Parietal lobe (tissue), 1 donor: ENCODE data around the gene SRRD. TPM values are rescaled to one million over a fixed set of nuclear protein-coding genes. Genes with fewer than 3 reads are reported as not detected.

ENCODE experiments used
- total RNA-seq: library from RNA; depleted of rRNA; stranded (reverse); fragments of >200 nt; gene quantifications from one replicate; pipeline ENCODE4 v1.2.3, GENCODE V29; 2014

The SRRD gene
- total RNA-seq, result 16.9 TPM

GRCh38 chr22:26483439-26484359 is at the start of gene SRRD, which contains the start of gene HPS4:
Gene SRRD, plus strand, starts transcription at chr22:26483877. Its CDS starts 14 bp downstream, at chr22:26483891.
Gene HPS4, minus strand, starts transcription at chr22:26483783. Its CDS starts 2,021 bp downstream, at chr22:26481762.

GRCh38 chr22:26512149-26512793 is 28.6 kb downstream of the SRRD start, which contains the start of gene TFIP11:
Gene TFIP11, minus strand, starts transcription at chr22:26512473. Its CDS starts 2,201 bp downstream, at chr22:26510272.

Other genes with a start within 250 kb of the SRRD start
- gene ASPHD2, start 54.6 kb upstream of the SRRD start, total RNA-seq, result 12.2 TPM
- 53.5 TPM for gene HPS4, start 94 bp upstream of the SRRD start, total RNA-seq
- 51.0 TPM for gene TFIP11, start 28.6 kb downstream of the SRRD start, total RNA-seq
- gene TPST2, start 106.3 kb downstream of the SRRD start, total RNA-seq, result 19.4 TPM
- gene CRYBB1, start 134.2 kb downstream of the SRRD start, total RNA-seq, result 0.94 TPM
- gene CRYBA4, start 138.1 kb downstream of the SRRD start, total RNA-seq, result not detected
- gene MIAT, start 173.7 kb downstream of the SRRD start, total RNA-seq, result 490 TPM